GM12878 (cell line): ENCODE data around the gene ALDH1A3. TPM values are rescaled to one million over a fixed set of nuclear protein-coding genes. Genes with fewer than 3 reads are reported as not detected.

Experiments used
- ATAC-seq: fragments of 200-7000 bp; cut with Tn5 transposase; 3 replicates; pipeline ENCODE4 v1.9.1; 2020; ENCODE audit warnings: mild to moderate bottlenecking, moderate library complexity
- BruUV-seq: library from RNA; stranded (reverse); fragments of 400-500 nt; replicated peaks from 2 replicates; lab custom pipeline; 2021; lab: Mats Ljungman, UMichigan
- CTCF ChIA-PET: fragments of 300-600 bp; sonication (Branson Sonifier 250); formaldehyde crosslinking; extraction: SDS; loops from one replicate; lab custom pipeline; 2021; ENCODE audit warnings: inconsistent platforms; lab: Yijun Ruan, JAX
- POLR2A ChIA-PET: fragments of 350-600 bp; formaldehyde crosslinking; extraction: SDS; loops from one replicate; lab custom pipeline; 2021; ENCODE audit warnings: inconsistent platforms; lab: Charles Lee
- RAD21 ChIA-PET: fragments of 300-600 bp; sonication (Branson Sonifier 250); formaldehyde crosslinking; loops from one replicate; lab custom pipeline; 2023; ENCODE audit warnings: antibody characterized with exemption; ENCODE audit not compliant: unreplicated experiment; lab: Charles Lee
- SMC1A ChIA-PET: fragments of 300-600 bp; sonication (Branson Sonifier 250); formaldehyde crosslinking; loops from one replicate; lab custom pipeline; 2023; ENCODE audit not compliant: unreplicated experiment, uncharacterized antibody; lab: Charles Lee
- DNase-seq: peaks from one replicate; pipeline ENCODE4 v3.0.0-alpha.2; 2011; ENCODE audit warnings: low read depth, low spot score
- FAIRE-seq: peaks from 3 replicates; lab custom pipeline; 2011; peaks lifted over from hg19 to GRCh38; lab: Jason Lieb, UNC
- H2AFZ ChIP-seq: 2 replicates; pipeline ENCODE4 v1.6.0; 2011; ENCODE audit warnings: low read depth, low read length, control low read depth; ENCODE audit not compliant: control insufficient read depth
- H3K27ac ChIP-seq: 2 replicates; pipeline ENCODE4 v1.5.1; 2011; ENCODE audit warnings: control low read depth; ENCODE audit not compliant: control insufficient read depth, insufficient read depth
- H3K27me3 ChIP-seq, 2 experiments: replicated peaks in 1 of 2; 2 replicates each; pipeline versions ENCODE4 v1.6.0 to v1.6.1; 2011; ENCODE audit warnings: low read length in 1 of 2; ENCODE audit not compliant: control insufficient read depth in 2 of 2, insufficient read depth in 2 of 2
- H3K36me3 ChIP-seq, 2 experiments: 2 replicates each; pipeline ENCODE4 v1.5.1; 2011; ENCODE audit warnings: low read length in 1 of 2; ENCODE audit not compliant: control insufficient read depth in 2 of 2, insufficient read depth in 2 of 2
- H3K4me1 ChIP-seq: 2 replicates; pipeline ENCODE4 v1.6.1; 2011; ENCODE audit warnings: mild to moderate bottlenecking, low read length, moderate library complexity, mixed read lengths; ENCODE audit not compliant: control insufficient read depth, insufficient read depth
- H3K4me2 ChIP-seq: 2 replicates; pipeline ENCODE4 v1.6.0; 2011; ENCODE audit warnings: control low read depth; ENCODE audit not compliant: control insufficient read depth, insufficient read depth
- H3K4me3 ChIP-seq: fragments of 200-600 bp; sonication (generic); 2 replicates; pipeline ENCODE4 v1.5.1; 2016
- H3K79me2 ChIP-seq: 2 replicates; pipeline ENCODE4 v1.6.0; 2011; ENCODE audit warnings: low read length; ENCODE audit not compliant: control insufficient read depth, insufficient read depth
- H3K9ac ChIP-seq: 2 replicates; pipeline ENCODE4 v1.8.0; 2011; ENCODE audit warnings: low read length, control low read depth, mixed read lengths; ENCODE audit not compliant: control insufficient read depth, insufficient read depth
- H3K9me3 ChIP-seq: replicated peaks from 3 replicates; pipeline ENCODE4 v1.5.1; 2011; ENCODE audit warnings: mild to moderate bottlenecking, low read length; ENCODE audit not compliant: control insufficient read depth, insufficient read depth
- H4K20me1 ChIP-seq: 2 replicates; pipeline ENCODE4 v1.6.0; 2011; ENCODE audit not compliant: control insufficient read depth, insufficient read depth
- BCL11A ChIP-seq: IDR thresholded peaks from 2 replicates; pipeline ENCODE4 v1.6.1; 2011; ENCODE audit warnings: low read depth, low read length
- WGBS: methylation state at CpG from one replicate; pipeline ENCODE4 v1.1.6; 2016; ENCODE audit warnings: low lambda C conversion rate; ENCODE audit not compliant: insufficient replicate concordance, insufficient coverage; ENCODE audit errors: missing lambda C conversion rate; 5-methylcytosine and 5-hydroxymethylcytosine counted together
- in situ Hi-C: fragments of 300-500 bp; cut with MboI; formaldehyde crosslinking; loops from 9 replicates; pipeline ENCODE4 v1.14.3; 2018; ENCODE audit warnings: mixed read lengths
- intact Hi-C: fragments of 100-400 bp; cut with micrococcal nuclease; formaldehyde crosslinking; loops from one replicate; pipeline ENCODE4 v1.14.2; 2022; ENCODE audit not compliant: unreplicated experiment
- polyA plus RNA-seq, 11 experiments: library from polyadenylated mRNA; depleted of rRNA in 4 of 11; unstranded in 6 of 11; stranded (reverse) in 5 of 11; fragments of >200 nt; fragmentation: Nextera tagmentation in 4 of 11; fragmentation: Illumina TruSeq in 1 of 11; extraction: Ambion mirVana in 4 of 11; extraction: Trizol in 1 of 11; gene quantifications; 1 replicate in 1 of 11; 2 replicates in 10 of 11; pipeline versions ENCODE4 v1.2.1 to v1.2.3, GENCODE V29; 2011 to 2016; ENCODE audit warnings: inconsistent platforms in 2 of 11, missing spikeins in 2 of 11, low read depth in 1 of 11
- total RNA-seq, 4 experiments: library from RNA; depleted of rRNA in 3 of 4; stranded (reverse); fragments of >200 nt in 3 of 4; fragmentation: Illumina TruSeq in 1 of 4; extraction: Trizol in 1 of 4; gene quantifications; 2 replicates each; pipeline versions ENCODE4 v1.2.1 to v1.2.3, GENCODE V29; 2013 to 2021
- TF ChIP-seq, protein P1 (sequence below): fragments of 450-650 bp; conservative IDR thresholded peaks from 2 replicates; pipeline ENCODE4 v1.6.1; 2017; ENCODE audit warnings: mild to moderate bottlenecking, moderate library complexity
- TF ChIP-seq, protein P2 (sequence below): IDR thresholded peaks from 2 replicates; pipeline ENCODE4 v1.6.1; 2012; ENCODE audit warnings: low read depth, low read length, improper control_type of control experiment
- TF ChIP-seq, protein P3 (sequence below): fragments of 450-650 bp; IDR thresholded peaks from 2 replicates; pipeline ENCODE4 v1.6.1; 2017; ENCODE audit warnings: mild to moderate bottlenecking, moderate library complexity

The ALDH1A3 gene
- total and polyA plus RNA-seq, 10 of the 15 experiments (the other 5 are each of a cell fraction or from before 2014, with no cell fraction given) = 0.06 to 0.69 (median 0.18) TPM

DNA sequence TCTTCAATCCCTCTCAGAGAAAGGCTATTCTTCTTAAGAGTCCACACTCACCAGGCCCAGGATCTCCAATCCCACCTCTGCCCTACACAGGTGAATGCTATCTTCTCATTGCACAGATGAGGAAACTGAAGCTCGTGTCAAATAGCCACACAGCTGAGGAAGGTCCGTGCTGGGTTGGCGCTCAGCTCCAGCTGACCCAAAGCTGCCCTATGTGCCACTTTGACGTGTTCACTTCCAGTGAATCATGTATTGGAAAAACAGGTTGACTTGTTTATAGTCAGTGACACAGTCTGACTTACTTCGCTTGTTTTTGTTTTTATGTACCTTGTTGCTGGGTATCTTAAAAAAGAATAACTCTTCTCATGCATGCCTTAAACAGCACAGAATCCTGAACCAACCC lies 32.4 kb upstream of the ALDH1A3 start:
- no TSS peak for BruUV-seq
- RAD21 ChIA-PET = no interaction called here
- Histone ChIP-seq H3K27ac (no peak overlapping the region), H3K27me3 (no peaks in the 10 kb centered on the region; a peak in 2 of 4 replicates), H3K4me1 (no peaks in the 10 kb centered on the region), H2AFZ (no peak overlapping the region), H3K9me3 (no peaks in the 10 kb centered on the region), H3K4me3 (no peak overlapping the region), H3K79me2 (no peaks in the 10 kb centered on the region), H3K4me2 (no peak overlapping the region), H4K20me1 (no peaks in the 10 kb centered on the region), H3K36me3 (no peaks in the 10 kb centered on the region), H3K9ac (no peak overlapping the region)
- FAIRE-seq (no peak), DNase-seq (no peak), ATAC-seq (no peak)
- 42% methylated on average over 5 of the region's 5 CpGs for WGBS
- TF ChIP-seq, protein P1, sequence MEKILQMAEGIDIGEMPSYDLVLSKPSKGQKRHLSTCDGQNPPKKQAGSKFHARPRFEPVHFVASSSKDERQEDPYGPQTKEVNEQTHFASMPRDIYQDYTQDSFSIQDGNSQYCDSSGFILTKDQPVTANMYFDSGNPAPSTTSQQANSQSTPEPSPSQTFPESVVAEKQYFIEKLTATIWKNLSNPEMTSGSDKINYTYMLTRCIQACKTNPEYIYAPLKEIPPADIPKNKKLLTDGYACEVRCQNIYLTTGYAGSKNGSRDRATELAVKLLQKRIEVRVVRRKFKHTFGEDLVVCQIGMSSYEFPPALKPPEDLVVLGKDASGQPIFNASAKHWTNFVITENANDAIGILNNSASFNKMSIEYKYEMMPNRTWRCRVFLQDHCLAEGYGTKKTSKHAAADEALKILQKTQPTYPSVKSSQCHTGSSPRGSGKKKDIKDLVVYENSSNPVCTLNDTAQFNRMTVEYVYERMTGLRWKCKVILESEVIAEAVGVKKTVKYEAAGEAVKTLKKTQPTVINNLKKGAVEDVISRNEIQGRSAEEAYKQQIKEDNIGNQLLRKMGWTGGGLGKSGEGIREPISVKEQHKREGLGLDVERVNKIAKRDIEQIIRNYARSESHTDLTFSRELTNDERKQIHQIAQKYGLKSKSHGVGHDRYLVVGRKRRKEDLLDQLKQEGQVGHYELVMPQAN = no peak
- TF ChIP-seq BCL11A = no peak
- TF ChIP-seq, protein P2, sequence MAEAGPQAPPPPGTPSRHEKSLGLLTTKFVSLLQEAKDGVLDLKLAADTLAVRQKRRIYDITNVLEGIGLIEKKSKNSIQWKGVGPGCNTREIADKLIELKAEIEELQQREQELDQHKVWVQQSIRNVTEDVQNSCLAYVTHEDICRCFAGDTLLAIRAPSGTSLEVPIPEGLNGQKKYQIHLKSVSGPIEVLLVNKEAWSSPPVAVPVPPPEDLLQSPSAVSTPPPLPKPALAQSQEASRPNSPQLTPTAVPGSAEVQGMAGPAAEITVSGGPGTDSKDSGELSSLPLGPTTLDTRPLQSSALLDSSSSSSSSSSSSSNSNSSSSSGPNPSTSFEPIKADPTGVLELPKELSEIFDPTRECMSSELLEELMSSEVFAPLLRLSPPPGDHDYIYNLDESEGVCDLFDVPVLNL = no peak
- TF ChIP-seq, protein P3, sequence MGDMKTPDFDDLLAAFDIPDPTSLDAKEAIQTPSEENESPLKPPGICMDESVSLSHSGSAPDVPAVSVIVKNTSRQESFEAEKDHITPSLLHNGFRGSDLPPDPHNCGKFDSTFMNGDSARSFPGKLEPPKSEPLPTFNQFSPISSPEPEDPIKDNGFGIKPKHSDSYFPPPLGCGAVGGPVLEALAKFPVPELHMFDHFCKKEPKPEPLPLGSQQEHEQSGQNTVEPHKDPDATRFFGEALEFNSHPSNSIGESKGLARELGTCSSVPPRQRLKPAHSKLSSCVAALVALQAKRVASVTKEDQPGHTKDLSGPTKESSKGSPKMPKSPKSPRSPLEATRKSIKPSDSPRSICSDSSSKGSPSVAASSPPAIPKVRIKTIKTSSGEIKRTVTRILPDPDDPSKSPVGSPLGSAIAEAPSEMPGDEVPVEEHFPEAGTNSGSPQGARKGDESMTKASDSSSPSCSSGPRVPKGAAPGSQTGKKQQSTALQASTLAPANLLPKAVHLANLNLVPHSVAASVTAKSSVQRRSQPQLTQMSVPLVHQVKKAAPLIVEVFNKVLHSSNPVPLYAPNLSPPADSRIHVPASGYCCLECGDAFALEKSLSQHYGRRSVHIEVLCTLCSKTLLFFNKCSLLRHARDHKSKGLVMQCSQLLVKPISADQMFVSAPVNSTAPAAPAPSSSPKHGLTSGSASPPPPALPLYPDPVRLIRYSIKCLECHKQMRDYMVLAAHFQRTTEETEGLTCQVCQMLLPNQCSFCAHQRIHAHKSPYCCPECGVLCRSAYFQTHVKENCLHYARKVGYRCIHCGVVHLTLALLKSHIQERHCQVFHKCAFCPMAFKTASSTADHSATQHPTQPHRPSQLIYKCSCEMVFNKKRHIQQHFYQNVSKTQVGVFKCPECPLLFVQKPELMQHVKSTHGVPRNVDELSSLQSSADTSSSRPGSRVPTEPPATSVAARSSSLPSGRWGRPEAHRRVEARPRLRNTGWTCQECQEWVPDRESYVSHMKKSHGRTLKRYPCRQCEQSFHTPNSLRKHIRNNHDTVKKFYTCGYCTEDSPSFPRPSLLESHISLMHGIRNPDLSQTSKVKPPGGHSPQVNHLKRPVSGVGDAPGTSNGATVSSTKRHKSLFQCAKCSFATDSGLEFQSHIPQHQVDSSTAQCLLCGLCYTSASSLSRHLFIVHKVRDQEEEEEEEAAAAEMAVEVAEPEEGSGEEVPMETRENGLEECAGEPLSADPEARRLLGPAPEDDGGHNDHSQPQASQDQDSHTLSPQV = no peak
- in situ Hi-C loops (no loop called here), intact Hi-C loops (no loop called here)
- SMC1A ChIA-PET = no interaction called here
- CTCF ChIA-PET = interaction anchor here (0.9 kb wide), 1 partner anchor 162 kb away, joined by 3 read pairs; no protein-coding TSS in a partner anchor
- POLR2A ChIA-PET = no interaction called here
